Epithelial cell of esophagus (primary cell): ENCODE data around the gene LNPK.
"Not testable (repeated sequence)": the region's sequence is repeated elsewhere in the genome, so short reads cannot be mapped to it uniquely, and the experiment has no call there.

Experiments used
- DNase-seq: peaks from one replicate; pipeline ENCODE4 v3.0.0; 2010; ENCODE audit warnings: low read depth
- H3K4me3 ChIP-seq: 2 replicates; pipeline ENCODE4 v1.5.1; 2011; ENCODE audit warnings: mild to moderate bottlenecking, low read length, control low read depth
- TF ChIP-seq, protein P1 (sequence below): IDR thresholded peaks from 2 replicates; pipeline ENCODE4 v1.5.1; 2011; ENCODE audit warnings: low read depth, mild to moderate bottlenecking, low read length, control low read depth, inconsistent platforms; ENCODE audit not compliant: insufficient read depth; ENCODE audit errors: missing control alignments

LNPK gene

GRCh38 chr2:175976391-175977157, 25.5 kb downstream of the LNPK start:
- H3K4me3 ChIP-seq: no peak overlapping the region
- DNase-seq: peak; percentile 11

GRCh38 chr2:175973373-175973772, 28.7 kb downstream of the LNPK start:
- H3K4me3 ChIP-seq: no peak overlapping the region
- TF ChIP-seq, protein P1, sequence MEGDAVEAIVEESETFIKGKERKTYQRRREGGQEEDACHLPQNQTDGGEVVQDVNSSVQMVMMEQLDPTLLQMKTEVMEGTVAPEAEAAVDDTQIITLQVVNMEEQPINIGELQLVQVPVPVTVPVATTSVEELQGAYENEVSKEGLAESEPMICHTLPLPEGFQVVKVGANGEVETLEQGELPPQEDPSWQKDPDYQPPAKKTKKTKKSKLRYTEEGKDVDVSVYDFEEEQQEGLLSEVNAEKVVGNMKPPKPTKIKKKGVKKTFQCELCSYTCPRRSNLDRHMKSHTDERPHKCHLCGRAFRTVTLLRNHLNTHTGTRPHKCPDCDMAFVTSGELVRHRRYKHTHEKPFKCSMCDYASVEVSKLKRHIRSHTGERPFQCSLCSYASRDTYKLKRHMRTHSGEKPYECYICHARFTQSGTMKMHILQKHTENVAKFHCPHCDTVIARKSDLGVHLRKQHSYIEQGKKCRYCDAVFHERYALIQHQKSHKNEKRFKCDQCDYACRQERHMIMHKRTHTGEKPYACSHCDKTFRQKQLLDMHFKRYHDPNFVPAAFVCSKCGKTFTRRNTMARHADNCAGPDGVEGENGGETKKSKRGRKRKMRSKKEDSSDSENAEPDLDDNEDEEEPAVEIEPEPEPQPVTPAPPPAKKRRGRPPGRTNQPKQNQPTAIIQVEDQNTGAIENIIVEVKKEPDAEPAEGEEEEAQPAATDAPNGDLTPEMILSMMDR: no peak
- no peak for DNase-seq

More at GRCh38 chr2:175976391-175977157, 25.5 kb downstream of the LNPK start:
- TF ChIP-seq, protein P1: no peak

- H3K4me3 ChIP-seq: no peak overlapping the region
- no peak for DNase-seq
- TF ChIP-seq, protein P1: no peak
Observed at GRCh38 chr2:175966839-175967238, 35.2 kb downstream of the LNPK start.

DNA sequence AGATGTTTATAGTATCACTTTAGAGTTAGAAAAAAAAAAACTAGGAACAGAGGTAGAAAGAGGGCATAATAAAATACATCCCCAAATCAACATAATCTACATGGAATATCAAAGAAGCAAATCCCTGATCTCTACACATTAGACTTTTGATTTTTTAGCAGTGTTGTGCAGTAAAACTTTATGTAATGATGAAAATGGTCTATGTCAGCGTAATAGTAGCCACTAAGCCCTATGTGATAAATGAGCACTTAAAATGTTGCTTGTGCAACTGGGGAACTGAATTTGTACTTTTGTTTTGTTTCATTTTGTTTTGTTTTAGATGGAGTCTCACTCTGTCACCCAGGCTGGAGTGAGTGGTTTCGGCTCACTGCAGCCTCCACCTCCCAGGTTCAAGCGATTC, 36.3 kb downstream of the LNPK start:
- TF ChIP-seq, protein P1: no peak
- DNase-seq: no peak
- no peak overlapping the region for H3K4me3 ChIP-seq

- peak; percentile 11 for DNase-seq
- no peak overlapping the region for H3K4me3 ChIP-seq
- TF ChIP-seq, protein P1: peak; percentile 24
Observed at GRCh38 chr2:175964195-175964594, 37.9 kb downstream of the LNPK start.

DNA sequence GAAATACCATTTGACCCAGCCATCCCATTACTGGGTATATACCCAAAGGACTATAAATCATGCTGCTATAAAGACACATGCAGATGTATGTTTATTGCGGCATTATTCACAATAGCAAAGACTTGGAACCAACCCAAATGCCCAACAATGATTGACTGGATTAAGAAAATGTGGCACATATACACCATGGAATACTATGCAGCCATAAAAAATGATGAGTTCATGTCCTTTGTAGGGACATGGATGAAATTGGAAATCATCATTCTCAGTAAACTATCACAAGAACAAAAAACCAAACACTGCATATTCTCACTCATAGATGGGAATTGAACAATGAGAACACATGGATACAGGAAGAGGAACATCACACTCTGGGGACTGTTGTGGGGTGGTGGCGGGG, 38.9 kb downstream of the LNPK start:
- not testable (repeated sequence) for DNase-seq, H3K4me3 ChIP-seq

DNA sequence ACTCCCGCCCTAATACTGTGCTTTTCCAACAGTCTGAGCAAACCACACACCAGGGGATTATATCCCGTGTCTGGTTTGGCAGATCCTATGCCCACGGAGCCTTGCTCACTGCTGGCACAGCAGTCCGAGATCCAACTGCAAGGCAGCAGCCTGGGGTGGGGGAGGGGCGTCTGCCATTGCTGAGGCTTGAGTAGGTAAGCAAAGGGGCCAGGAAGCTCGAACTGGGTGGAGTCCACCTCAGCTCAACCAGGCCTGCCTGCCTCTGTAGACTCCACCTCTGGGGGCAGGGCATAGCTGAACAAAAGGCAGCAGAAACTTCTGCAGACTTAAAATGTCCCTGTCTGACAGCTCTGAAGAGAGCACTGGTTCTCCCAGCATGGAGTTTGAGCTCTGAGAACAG, 44.2 kb downstream of the LNPK start:
- no peak for DNase-seq
- H3K4me3 ChIP-seq: no peak overlapping the region
- TF ChIP-seq, protein P1: no peak
